DMS114 treated with DMSO at 0.1 percent for 48 hours (cell line): ENCODE measurements around the gene TMEM108.

Experiments used
- DNase-seq: peaks from one replicate; lab custom pipeline; 2025; ENCODE audit not compliant: unreplicated experiment; lab: John Stamatoyannopoulos, UW

The TMEM108 gene

DNA sequence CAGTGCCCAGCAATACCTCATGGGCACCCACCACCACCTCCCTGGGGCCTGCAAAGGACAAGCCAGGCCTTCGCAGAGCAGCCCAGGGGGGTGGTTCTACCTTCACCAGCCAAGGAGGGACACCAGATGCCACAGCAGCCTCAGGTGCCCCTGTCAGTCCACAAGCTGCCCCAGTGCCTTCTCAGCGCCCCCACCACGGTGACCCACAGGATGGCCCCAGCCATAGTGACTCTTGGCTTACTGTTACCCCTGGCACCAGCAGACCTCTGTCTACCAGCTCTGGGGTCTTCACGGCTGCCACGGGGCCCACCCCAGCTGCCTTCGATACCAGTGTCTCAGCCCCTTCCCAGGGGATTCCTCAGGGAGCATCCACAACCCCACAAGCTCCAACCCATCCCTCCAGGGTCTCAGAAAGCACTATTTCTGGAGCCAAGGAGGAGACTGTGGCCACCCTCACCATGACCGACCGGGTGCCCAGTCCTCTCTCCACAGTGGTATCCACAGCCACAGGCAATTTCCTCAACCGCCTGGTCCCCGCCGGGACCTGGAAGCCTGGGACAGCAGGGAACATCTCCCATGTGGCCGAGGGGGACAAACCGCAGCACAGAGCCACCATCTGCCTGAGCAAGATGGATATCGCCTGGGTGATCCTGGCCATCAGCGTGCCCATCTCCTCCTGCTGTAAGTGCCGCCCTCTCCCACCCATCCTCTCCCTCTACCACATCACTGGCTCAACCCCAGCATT, 342.5 kb downstream of the TMEM108 start:
- DNase-seq: no peak

DNA sequence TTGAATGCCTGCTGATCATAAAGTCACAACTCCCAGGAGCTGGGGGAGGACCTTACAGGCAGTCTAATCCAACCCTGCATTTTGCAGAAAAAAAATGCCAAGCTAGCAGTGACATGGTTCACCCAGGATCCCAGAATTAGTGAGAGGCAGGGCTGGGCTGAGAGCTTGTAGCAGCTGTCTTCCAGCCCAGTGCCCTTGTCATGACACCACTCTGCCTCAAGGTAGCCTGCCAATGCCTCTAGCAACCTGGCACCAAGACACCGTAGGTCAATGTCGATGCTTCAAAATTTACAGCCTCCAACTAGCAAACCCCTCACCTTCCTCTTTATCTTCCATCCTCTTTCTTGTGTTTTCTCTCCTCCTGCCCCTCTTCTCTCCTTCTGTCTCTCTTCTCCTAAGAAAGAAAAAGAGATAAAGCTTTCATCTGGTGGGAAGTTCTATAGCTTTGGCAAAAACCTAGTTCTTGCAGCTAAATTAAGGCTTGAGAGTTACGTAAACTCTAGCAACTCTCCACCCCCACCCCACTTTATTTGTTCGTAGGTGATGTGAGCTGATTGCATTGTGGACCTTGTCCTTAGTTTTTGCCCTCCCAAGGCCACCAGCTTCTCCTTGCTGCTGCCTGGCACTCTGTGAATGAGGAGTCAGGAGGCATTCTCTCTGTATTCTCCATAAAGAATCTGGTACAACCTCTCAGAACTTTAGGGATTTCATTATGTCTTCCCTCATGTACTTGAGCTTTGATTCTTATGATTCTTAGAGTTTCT, 343.3 kb downstream of the TMEM108 start:
- no peak for DNase-seq

DNA sequence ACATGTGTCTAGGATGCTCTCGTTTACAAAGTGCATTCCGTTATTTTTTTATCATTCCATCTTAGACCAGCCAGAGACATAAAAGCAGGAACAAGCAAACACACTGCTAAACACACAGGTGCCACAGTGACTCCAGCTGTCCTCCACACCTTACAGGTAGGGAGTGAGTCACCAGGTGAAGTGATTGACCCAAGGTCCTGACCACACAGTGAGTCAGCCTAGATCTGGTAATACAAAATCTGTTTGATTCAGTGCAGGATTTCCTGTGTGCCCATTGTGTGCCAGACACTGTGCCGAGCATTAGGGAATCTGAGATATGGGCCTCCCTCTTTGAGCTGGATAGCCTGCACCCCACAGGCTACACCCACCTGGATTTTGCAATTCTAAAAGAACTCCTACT, 345.0 kb downstream of the TMEM108 start:
- DNase-seq: no peak

DNA sequence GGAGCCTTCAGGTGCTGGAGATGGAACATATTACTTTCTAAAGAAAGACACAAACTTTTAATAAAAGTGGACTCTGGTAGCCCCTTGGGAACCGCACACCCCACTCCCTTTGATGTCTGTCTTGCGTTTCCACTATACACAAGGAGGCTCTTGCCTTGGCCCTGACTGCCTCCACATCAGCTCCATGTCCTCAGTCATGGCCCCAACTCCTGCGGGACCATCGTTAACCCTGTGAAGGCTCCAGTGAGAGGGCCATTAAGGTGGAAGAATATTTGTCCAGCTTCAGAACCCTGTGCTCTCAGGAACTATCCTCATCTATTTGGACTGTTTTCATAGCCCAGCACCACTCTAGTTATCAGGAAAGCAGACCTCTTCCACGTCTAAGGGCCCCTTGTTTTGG, 345.6 kb downstream of the TMEM108 start:
- DNase-seq: no peak

DNA sequence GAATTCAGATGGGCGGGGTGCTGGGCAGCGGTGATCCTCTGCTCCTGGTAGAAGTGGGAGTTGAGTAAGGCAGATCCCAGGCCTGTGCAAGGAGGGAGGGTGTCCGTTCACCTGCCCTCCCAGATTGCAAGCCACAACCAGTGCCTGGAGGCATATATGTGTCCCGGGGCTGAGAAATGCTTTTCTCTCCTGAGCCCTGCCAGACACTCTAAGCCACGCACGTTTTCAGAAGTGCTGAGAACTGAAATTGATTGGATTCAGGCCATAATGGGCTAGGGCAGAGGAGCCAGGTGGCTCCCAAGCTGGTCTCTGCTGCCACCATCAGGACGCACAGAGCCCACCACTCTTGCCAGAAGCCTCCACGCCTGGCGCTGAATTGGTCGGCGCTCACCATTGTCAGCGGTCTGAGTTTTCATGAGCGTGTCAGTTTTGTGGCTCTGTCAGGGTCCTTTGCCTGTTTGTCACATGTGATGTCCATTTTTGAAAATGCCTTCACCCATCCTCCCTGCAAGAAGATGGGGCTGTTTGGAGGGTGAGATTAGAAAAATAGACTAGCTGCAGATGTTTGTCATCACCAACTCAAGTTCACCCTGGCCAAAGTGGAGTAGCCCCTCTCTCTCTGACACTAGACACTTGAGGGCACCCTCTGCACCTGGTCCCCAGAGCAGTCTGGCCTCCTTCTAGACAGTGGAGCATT, 346.3 kb downstream of the TMEM108 start:
- no peak for DNase-seq

DNA sequence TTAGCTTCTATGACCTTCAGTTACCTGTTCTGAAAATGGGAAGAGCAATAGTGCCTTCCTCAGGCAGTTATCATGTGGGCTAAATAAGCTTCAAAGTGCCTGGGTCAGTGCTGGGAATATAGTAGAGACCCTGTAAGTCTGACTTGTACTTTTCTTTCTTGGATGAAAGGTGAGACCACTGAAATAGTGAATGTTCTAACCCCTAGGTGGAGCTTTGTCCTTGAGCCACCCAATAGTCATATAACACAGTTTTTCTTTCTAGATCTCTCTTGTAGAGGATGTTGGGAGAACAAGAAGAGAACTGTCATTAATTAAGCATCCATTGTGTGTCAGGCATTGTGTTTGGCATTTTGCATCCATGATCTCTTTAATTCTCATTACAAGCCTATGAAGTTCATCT, 348.7 kb downstream of the TMEM108 start:
- no peak for DNase-seq

DNA sequence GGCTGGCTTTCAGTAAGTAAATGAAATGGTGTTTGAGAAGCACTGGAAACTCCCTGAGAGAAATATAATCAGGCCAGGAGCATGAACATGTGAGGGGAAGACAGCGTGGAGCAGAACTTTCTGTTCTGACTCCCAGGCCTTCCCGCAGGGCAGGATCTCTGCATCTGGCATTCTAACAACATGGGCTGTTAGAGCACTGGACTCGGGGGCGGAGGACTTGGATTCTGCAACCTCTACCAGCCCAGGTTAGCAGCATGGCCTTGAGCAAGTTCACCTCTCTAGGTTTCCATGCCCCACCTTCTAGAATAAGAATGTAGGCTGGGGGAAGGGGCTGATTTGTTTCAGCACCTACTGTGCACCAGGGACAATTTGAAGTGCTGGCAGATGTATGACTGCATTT, 349.1 kb downstream of the TMEM108 start:
- DNase-seq: no peak

DNA sequence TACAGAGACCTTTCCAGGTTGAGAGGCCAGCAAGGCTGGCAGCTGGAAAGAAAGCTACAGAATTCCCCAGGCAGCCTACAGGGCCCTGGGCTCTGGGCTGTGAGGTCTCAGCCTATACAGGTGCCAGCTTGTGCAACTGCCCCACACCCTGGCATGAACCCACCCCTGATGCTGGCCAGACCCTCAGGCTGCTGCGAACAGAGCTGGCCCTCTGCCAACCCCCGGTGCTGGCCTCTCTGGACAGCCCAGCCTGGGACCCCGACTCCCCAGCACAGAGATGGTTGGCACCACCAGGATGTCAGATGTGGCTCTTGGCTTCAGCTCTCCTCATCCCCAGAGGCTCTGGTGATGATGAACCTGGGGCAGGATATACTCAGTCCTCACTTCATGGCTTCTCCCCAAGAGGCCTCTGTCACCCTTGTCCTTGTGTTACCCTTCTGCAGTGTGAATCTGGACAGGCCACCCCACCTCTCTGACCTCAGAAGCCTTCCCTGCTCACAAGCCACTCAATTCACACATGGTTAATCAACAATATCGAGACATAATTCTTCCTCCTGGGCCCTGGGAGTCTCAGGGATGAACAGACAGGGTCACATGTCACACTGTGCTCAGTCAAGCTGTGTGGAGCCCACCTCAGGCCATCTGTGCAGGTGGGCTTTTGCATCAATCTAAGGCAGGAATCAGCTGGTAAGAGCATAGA, 350.7 kb downstream of the TMEM108 start:
- DNase-seq: no peak

DNA sequence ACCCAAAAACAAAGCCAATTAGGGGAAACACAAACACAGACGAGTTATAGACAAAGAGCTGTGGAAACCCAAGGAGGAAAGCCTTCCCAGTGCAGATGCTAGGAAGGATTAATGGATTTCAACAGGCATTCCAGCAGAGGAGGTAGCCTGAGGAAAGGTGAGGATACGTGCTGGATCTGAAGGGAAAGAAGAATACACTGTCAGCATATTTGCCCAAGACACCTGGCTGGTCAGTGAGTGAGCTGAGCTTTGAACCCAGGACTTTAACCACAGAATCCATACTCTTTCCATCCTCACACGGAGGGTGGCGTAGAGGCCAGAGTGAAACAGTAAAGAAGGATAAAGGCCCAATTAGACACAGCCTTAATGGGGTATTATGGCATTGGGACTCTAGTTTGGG, 352.5 kb downstream of the TMEM108 start:
- DNase-seq: no peak

DNA sequence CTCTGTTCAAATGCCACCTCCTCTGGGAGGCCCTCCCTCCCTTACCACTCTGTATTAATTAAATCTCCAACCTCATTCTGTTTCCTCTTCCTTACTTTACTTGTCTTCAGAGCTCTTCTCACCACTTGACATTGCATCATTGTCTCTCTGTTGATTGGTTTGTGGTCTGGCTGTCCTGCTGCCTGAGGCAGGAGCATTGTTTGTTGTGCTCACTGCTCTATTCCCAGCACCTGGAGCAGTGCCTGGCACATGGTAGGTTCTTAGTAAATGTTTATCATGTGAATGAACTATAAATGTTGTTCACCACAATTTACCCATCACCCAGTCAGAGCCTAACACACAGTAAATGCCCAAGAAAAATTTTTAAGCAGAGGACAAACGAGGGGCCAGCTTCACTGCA, 355.0 kb downstream of the TMEM108 start:
- no peak for DNase-seq

DNA sequence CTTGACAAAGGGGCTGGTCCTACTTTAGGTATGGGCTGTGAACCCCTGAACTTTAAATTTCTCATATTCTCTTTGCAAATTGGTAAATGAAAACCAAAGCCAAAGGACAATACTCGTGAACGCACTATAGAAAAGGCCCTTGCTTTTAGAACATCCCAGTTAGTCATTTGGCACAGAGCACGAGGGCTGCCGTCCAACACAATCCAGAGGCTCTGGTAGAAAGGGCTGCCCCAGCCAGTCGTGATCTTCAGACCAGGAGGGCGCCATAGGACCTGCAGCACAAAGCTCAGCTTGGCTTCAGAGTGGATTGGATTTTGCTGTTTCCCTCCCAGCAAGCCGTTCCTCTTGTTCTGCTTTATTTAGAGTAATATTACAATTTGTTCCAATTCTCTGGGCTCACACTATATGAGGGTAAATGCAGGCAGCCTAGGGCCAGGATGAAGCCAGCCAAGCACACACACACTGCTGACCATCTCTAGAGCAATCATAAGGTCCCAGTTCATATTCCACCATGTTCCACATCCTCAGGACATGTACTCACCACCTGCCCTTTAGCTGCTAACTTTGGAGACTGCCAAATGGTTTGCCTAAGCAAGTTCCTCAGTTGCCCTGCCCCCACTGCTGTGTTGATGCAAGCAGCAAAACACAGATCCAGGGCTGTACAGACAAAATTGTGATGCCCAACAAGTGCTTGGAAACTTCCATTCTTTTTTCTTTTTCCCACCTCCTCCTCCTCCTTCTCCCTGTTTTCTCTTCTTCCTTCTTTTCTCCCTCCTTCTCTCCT, 355.7 kb downstream of the TMEM108 start:
- no peak for DNase-seq

DNA sequence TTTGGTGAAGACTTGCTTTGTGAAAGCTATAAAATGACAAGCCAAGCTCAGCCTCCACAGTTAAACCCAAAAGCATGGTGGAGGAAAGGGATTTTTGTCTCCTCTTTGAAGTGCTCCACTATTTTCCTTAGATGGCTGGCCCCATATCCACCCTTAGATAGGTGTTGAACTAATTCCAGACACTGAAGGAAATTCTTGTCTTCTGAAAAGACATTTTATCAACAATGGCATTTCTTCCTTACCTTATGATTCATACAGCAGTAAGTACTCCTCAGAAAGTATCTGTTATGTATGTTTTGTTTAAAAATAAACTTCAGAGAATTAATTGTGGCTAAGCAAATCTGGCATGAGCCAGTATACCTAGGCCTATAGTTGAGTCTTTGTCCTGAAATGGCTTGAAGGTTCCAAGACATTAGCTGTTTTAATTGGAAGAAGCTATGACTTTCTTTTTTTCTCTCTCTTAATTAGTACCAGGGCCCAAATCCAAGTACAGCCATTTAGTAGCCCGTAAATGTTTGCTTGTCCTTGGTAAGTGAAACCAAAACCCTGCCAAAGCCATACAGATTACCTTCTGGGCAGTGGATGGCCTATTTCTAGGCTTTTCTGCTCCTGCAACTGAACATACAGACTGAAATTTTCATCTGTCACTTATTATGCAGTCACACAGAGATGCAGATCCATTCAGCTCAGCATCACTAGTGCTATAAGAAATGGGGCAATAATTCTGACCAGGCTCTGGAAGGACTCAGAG, 356.5 kb downstream of the TMEM108 start:
- no peak for DNase-seq

DNA sequence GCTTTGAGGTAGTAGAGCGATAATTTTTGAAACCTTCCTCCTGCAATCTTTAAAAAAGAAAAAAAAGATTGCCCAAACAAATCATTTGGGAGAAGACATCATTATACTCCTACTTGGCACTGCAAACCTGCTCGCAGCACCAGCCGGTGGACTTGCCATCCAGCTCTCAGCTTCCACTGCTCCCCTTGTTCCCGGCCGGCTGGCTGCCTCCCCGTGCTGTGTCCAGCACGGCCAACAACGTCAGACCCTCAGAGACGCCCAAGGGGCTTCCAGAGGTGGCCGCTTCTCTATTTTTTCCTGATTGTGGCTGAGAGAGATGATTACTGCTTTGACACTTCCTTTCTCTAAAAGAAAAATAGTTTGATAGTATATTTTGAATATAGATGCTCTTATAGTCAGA, 358.7 kb downstream of the TMEM108 start:
- no peak for DNase-seq

DNA sequence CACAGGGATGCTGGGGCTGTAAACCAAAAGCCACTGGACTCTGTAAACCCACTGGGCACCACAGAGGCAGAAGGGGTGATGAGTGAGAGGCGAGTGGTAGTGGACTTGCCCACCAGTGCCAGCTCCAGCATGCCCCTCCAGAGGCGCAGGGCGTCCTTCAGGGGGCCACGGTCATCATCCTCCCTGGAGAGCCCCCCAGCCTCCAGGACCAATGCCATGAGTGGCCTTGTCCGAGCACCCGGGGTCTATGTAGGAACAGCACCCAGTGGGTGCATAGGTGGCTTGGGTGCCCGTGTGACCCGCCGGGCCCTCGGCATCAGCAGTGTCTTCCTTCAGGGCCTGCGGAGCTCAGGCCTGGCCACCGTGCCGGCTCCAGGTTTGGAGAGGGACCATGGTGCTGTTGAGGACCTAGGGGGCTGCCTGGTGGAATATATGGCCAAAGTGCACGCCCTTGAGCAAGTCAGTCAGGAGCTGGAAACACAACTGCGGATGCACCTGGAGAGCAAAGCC, 361.9 kb downstream of the TMEM108 start, which contains the start of gene BFSP2:
TSS of gene BFSP2 (plus strand) at position 51 of the 510 bp plus-strand sequence. CDS start at position 79, 28 bp downstream.
- DNase-seq: no peak

DNA sequence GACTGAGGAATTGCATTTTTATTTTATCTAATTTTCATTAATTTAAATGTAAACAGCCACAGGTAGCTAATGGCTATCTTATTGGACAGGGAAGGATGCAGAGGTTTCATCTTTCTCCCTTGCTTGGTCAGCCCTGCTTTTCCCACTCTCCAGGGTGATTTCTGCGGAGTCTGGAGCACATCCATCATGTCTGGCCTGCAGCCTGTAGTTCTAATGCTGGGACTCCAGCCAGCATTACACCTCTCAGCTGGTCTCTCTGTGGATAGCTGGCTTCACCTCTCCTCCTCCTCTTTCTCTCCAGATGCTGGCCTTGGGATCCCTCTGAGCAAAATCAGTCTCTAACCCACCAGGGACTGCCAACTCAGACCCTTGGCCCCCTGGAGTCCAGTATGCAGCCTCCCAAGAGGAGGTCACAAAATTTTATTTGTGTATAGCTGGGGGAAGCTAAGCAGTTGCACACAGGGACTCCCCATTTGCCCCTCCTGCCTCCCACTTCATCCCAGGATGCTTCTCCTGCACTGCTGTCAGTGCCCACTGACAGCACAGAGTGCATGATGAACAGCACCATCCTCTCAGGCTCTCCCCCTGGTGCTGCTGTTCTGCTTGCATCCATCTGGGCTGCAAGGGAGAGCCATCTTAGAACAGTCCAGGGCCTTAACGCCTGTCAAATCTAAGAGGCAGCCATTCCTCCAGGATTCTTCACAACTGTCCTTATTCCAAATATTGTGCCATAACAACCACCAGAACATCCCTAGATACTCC, 363.4 kb downstream of the TMEM108 start:
- DNase-seq: no peak

DNA sequence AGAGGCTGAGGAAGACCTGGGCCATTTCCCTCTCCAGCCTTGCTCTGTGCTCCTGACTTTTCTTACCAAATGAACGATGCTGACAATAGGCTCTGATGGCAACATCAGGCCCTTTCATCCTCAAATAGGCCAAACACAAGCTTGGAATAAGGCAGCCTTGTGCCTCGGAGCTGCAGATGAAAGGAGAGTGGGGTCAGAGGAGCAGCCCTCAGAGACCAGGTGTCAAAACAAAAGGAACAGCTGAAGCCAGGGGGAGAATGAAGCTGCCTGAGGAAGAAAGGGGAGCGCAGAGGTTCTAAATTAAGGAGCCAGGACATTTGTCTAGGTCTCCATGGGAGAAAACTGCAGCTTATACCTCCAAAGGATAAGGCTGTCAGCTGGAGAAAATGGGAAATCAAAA, 366.7 kb downstream of the TMEM108 start:
- no peak for DNase-seq

DNA sequence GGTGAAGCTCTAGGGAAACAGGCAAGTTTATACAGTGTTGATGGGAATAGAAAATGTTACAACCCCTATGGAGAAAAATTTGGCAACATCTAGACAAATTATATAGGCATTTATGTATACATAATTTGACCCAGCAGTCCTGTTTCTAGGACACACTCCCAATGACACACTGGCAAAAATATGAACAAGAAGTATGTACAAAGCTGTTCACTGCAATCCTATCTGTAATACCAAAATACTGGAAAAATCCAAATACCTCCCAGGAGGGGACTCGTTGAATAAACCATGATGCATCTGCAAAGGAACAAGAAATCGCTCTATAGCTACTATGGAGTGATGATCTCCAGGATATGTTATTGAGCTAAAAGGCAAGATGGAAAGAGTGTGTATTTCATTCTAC, 370.2 kb downstream of the TMEM108 start:
- DNase-seq: no peak

DNA sequence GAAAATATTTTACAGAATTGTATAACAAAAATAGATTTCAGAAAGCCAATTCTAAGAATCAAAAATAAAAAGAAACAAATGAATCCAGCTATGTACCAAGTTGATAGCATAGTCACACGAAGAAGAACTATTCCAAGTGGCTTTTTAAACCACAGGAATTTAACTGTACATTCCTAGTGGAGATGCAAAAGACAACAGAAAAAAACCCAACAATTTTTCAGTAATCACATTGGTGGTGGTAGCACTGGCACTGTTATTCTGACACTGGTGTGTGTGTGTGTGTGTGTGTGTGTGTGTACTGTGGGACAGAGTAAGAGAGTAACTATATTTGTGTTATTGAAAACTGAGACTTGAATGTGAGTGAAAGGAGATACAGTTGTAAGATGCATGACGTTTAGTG, 370.8 kb downstream of the TMEM108 start:
- no peak for DNase-seq
